Activated gamma-delta T cell (primary cell): ENCODE results near the gene PPFIA1.
"Not testable (repeated sequence)": the region's sequence is repeated elsewhere in the genome, so short reads cannot be mapped to it uniquely, and the experiment has no call there.

ENCODE experiments used
- DNase-seq: peaks from one replicate; lab custom pipeline; 2025; lab: John Stamatoyannopoulos, UW

The PPFIA1 gene

DNA sequence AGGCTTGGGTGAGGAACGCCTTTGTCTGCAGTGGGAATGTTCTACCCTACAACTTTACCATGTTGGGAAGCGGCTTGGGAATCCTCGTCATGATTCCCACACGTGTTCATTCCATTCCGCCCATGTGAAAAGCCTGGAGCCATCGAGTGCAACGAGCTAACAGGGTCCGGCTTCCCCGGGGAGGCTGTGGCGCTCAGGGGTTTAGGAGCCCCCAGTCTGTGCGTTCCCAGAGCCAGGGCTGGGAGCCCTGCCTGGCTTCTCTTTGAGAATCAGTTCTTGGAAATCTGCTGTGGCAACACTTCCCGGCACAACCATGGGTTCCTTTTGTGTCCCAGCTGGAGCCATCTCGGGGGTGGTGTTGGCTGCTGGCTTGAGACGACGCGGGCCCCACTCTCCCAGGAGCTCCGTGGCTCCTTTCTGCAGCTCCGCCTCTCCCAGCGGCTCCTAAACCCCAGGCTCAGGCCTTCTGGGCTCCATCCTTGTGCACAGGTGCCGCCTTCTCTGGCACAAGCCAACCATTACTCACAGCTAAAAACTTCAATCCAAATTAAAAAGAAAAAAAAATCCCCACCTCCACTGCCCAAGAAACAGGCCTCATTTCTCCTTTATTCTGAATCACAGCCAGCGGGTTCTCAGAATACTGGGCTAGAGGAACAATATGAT, 18.7 kb upstream of the PPFIA1 start:
- no peak for DNase-seq

DNA sequence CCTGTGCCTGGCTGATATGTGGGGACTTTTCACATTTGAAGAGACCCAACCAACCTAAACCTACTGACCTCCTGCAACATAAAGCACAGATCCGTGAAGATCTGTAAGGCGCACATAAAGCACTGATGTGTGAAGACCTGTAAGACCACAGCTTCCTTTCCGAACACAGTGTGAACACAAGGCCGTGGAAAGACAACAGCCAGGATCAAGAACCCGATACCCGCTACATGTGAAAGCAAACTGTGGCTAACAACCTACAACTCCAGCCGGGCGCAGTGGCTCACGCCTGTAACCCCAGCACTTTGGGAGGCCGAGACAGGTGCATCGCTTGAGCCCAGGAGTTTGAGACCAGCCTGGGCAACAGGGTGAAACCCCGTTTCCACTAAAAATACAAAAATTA, 17.6 kb upstream of the PPFIA1 start:
- DNase-seq = no peak

DNA sequence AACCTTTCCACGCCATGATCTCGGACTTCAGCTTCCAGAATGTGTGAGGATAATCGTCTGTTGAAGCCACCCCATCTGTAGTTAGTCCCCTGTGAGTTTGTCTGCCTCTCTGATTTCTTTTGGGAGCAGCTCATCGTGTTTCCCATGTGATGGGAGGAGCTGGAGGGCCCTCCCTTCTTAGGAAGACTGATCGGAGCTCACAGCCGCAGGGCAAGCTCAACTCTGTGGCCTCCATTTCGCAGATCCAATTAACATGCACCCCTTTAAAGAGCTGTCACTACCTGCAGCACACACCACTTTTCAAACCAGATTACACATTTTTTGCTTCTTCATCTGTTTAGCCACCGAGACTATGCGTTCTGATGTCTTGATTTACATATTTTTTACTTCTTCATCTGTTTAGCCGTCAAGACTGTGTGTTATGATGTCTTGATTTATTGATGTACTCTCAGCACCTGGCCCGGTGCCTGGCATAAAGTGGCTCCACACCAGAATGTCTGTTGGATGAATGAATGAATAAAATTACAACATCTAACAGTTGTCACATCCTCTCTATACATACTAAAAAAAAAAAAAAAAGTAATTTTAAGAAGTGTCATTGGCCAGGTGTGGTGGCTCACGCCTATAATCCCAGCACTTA, 14.9 kb upstream of the PPFIA1 start:
- DNase-seq = no peak

DNA sequence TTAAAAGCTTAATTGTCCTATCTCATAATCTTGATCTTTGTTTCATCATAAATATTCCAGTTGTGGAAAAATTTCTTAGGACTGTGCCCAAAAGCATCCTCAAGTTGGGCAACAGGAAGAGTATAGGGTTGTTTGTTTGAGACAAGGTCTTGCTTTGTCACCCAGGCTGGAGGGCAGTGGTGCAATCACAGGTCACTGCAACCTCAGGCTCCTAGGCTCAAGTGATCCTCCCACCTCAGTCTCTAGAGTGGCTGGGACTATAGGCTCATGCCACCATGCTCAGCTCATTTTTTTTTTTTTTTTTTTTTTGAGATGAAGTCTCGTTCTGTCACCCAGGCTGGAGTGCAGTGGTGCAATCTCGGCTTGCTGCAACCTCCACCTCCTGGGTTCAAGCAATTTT, 11.4 kb upstream of the PPFIA1 start:
- DNase-seq = not testable (repeated sequence)

DNA sequence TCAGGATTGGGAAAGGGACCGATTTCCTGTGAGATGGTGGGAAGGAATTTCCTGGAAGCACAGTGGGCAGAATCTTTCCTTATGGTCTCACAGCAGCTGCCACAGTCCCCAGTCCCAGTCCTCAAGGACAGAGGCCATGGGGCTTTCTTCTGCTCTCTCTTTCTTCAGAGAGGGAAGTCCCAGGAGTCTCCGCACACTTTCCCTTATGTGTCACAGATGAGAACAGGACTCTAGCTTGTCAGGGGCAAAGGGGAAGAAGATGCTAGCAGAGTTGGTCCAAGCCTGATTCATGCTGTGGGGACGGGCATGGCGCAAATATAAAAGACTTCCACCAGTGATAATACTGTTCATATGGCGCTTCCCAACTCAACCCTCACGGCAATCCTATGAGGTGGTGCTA, 7.5 kb upstream of the PPFIA1 start:
- no peak for DNase-seq

DNA sequence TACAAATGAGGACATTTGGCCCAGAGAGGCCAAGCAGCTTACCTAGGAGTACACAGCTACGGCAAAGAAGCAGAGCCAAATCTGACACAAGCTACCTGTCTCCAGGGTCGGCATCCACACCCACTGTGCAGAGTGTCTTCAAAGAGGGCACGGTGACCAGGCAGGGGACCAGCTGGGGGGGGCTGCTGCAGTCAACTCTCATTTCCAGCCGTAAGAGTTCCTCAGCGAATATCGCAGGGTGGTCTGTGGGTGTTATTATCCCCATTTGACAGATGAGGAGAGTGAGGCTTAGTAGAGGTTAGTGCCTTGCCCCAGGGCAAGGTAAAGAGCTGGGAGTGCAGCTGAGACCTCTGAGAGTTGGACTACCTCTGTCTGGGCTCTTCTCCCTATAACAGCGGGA, 7.1 kb upstream of the PPFIA1 start:
- DNase-seq = no peak

DNA sequence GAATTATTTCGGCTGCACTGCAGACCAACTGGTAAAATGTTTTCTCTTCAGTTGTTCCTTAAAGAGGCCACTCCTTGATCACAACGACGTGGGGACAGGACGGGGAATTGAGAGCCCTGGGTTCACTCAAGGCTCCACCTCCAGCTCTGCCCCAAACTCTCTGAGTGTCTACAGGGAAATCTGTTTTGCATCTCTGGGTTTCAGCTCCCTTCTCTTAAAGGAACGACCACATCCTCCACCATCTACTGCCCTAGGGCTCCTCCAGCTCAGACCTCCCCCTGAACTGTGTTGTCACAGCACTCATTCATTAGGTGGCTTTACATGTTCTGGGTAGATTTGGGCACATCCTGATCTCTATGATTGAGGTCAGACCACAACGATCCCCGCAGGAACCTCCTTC, 5.1 kb upstream of the PPFIA1 start:
- no peak for DNase-seq

DNA sequence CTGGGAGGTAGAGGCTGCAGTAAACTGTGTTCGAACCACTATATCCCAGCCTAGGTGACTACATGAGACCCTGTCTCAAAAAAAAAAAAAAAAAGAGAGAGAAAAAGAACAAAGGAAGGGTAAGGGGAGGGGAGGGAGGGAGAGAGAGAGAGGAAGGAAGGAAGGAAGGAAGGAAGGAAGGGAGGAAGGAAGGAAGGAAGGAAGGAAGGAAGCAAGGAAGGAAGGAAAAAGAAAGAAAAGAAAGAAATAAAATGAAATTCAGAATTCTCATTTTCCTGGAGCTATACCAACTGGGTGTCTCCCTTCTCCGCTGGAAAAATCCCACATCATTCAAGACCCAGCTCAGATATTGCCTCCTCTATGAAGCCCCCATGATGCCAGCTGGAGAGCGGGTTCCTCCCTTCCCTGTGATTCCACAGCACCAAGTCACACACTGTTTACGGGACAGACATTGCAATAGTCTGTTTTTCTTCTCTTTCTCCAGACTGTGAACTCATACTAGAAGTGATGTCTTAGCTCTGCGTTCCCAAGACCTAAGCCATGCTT, 3.0 kb upstream of the PPFIA1 start:
- no peak for DNase-seq

DNA sequence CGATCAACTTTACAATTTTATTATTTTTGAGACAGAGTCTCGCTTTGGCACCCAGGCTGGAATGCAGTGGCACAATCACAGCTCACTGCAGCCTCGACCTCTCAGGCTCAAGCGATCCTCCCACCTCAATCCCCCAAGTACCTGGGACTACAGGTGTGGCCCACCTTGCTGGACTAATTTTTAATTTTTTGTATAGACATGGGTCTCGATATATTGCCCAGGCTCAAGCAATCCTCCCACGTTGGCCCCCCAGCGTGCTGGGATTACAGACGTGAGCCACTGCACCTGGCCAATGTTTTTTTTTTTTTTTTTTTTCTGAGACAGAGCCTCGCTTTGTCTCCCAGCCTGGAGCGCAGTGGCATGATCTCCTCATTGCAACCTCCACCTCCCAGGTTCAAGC, 2.0 kb upstream of the PPFIA1 start:
- no peak for DNase-seq

DNA sequence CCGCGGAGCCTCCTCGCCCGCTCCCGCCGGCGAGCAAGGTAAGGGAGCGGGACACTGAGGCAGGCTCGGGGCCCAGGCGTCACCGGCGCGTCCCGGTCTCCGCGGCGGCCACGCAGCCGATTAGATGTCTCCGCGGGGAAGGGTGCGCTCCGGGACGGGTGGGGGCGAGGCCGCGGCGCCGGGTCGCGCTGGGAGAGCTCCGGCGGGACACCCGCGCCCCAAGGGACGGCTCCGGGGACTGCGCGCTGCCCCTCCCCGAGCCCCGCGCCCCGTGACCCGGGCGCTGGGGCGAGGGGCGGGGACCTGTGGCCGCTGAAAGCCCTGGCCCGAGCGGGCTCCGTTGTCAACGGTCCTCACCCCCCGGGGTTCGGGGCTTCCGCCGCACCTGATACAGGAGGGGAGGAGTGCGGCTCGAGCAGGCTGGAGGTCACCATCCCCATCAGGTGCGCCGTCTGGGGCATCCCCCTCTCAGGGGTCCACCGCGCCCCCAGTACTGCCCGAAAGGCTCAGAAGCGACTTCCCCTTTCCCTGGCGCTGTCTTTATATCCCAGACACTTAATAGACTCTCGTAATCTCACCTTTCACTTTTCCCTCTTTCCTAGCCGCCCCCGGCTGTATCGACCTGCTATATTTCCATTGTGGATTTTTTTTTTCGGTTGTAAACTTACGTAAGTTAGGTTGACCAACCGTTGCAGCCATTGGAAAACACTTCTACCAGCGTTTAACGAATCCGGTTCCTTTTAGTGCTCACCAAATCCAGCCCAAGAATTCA, 573 bp downstream of the PPFIA1 start:
- peak; percentile 44 for DNase-seq

DNA sequence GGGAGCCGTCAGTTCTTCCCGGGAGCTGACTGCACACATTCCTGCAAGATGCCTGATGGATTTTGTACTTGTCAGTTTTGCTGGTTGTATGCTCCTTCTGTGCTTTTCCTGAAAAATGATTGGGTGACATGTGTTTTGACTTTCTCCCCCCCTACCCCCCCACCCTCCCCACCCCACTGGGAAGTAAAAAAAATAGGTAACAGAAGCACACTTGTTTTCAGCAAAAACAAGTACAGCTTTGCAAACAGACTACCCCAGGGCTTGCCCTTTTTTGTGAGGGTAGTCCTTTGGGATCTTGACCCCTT, 1.1 kb downstream of the PPFIA1 start:
- no peak for DNase-seq

DNA sequence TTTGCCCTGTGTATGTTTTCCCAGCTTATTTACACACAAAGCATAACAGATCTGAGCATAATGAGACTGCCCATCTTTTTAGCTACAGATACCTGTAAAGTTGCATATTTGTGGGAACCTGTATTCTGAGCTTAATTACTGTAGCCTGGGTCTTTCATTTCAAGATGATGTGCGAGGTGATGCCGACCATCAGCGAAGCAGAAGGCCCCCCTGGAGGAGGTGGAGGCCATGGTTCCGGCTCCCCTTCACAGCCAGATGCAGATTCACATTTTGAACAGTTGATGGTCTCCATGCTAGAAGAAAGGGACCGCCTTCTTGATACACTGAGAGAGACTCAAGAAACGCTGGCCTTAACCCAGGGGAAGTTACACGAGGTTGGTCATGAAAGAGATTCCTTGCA, 1.5 kb downstream of the PPFIA1 start:
- DNase-seq = no peak

DNA sequence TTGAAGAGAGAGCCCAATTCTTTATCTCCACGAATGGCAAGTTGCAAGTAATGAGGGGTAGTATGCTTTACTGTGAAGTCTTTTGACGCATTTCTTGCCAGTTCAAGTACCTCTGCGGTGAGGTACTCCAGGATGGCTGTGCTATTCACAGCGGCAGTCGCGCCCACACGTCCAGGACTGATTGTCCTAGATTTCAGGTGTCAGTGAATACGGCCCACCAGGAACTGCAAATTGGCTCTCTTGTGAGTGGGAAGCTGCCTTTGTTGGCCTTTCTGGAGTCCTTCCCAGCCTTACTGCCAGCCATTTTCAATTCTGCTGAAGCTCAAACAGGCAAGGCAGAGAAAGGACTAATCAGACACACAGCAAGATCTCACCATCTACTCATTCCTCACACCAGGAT, 8.5 kb downstream of the PPFIA1 start:
- no peak for DNase-seq

DNA sequence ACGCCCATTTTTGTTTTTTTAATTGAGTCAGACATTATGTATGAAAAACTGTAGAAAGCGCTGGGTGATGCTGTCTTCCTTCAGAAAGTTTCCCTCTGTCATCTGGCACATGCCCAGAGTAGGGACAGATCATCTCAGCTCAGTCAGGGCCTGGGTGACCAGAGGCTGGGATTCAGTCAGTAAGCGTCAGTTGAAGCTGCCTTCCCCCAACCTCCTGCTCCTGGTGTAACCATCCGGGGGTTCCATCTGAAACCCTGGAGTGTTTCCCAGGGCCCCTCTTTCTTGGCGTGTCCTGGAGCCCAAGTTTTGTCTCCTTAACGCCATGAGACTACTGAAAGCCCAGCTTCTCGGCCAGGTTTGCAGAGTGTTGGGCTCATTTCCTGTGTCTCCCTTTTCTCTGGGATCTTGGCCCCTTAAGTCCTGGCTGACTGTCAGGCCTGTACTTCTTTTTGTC, 10.7 kb downstream of the PPFIA1 start:
- no peak for DNase-seq

DNA sequence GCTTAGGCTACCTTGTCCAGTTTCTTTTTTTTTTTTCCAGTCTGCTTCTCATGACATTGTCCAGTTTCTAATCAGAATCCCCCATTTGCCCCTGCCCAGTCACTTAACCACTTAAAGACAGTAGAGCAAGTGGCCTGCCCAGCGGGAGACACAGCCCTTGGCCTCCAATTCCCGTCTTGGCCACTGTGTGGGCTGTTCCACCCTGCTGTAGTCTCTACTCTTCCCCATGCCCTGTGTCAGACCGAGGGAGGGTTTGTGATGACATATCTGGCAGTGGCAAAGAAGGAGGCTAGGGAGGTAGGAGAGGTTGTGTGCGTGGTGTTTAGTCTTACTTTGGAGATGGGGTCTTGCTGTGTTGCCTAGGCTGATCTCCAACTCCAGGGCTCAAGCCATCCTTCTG, 11.5 kb downstream of the PPFIA1 start:
- no peak for DNase-seq

DNA sequence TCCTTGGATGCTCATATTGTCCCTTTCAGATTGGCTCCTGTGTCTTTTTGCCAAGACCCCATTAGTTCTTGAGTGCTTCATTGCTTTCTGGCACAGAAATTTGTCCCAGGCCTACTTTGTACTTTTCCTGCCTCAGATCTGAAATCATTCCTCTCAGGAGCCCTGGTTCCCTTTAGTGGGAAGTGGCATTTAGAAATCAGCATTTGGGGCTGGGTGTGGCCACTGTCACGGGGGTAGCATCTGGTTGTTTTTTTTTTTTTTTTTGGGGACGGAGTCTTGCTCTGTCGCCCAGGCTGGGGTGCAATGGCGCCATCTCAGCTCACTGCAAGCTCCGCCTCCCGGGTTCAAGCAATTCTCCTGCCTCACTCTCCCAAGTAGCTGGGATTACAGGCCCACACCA, 18.2 kb downstream of the PPFIA1 start:
- no peak for DNase-seq

DNA sequence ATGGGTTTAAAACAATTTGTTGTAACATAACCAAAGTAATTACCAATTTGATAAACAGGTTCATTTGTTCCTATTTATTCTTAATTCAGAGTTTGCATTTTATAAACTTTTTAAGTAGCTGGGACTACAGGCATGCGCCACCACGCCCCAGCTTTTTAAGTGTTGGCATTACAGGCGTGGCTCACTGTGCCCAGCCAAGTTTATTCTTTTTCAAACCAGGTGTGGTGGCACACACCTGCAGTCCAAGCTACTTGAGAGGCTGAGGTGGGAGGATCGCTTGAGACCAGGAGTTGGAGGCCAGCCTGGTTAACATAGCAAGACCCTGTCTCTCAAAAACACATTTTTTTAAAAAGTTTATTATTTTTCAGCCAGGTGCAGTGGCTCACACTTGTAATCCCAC, 19.1 kb downstream of the PPFIA1 start:
- DNase-seq = no peak

DNA sequence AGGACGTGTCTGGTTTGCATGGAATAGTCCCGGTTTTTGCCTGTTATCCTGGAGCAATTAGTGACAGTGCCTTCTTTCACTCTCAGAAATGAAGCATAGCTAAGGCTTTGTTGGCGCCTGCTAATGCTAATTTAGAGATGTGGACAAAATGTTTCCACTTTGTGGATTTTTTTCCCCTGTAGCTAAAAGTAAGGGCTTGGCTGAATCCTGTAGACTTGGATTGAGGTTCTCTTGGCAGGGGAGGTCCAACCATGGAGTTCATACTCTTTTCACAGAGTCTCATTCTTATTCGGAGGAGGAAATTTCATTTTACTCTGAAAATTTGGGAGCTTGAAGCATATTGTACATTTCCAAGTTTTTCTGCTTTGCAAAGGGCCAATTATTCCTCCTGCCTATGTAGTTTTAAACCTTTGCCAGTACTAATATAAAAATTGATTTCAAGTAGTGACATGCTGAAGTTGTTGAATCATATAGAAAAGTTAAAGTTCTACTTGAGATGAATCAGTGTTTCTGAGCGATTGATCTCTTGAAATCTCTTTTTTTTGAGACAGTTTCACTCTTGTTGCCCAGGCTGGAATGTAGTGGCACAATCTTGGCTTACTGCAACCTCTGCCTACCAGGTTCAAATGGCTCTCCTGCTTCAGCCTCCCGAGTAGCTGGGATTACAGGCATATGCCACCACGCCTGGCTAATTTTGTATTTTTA, 20.0 kb downstream of the PPFIA1 start:
- DNase-seq = no peak

DNA sequence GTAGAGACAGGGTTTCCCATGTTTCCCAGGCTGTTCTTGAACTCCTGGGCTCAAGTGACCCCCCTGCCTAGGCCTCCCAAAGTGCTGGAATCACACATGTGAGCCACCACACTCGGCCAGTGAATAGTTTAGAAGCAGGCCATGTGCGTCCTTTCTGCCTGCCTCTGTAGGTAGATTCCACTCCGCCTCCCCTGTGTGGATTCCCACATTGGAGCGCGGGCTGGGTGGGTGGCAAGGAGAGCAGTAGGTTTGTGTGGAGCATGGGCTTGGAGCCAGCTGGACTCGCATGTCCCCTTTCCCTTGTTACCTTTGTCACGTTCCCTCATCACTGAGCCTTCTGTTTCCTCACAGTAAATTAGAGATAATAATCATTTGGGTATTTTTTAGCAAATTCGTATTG, 21.7 kb downstream of the PPFIA1 start:
- no peak for DNase-seq

DNA sequence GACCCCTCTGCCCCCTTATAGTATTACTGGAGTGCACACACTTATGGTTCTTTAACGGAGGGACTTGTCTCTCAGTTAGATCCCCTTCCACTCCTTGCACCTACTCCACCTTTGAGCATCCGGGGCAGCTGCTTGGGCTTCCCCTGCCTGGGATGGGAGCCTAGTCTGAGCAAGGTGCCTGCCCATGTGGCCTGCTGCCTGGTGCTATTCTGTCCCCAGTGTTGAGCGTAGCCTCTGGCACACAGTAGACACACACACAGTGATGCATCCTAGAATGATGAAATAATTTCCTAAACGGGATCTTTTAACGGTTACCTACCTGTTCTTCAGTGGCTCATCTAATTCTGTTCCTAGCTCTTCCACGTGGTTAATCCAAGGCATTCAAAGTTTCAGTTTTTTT, 22.4 kb downstream of the PPFIA1 start:
- DNase-seq = no peak

DNA sequence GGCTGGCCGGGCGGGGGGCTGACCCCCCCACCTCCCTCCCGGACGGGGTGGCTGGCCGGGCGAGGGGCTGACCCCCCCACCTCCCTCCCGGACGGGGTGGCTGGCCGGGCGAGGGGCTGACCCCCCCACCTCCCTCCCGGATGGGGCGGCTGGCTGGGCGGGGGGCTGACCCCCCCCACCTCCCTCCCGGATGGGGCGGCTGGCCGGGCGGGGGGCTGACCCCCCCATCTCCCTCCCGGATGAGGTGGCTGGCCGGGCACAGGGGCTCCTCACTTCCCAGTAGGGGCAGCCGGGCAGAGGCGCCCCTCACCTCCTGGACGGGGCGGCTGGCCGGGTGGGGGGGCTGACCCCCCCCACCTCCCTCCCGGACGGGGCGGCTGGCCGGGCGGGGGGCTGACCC, 24.7 kb downstream of the PPFIA1 start:
- not testable (repeated sequence) for DNase-seq

DNA sequence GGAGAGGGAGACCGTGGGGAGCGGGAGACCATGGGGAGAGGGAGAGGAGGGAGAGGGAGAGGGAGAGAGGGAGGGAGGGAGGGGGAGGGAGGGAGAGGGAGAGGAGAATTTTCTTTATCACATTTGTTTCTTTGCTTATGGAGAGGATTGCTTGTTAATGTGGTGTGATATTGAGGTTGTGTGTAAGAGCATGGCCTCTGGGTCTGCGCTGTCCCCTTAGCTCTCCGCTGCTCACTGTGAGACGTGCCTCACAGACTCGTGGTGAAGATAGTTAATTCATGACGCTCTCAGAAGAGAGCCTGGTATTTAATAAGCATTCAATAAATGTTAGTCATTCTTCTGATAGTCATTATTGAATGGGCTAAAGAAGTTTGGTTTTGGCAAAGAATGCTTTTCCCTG, 26.2 kb downstream of the PPFIA1 start:
- no peak for DNase-seq

DNA sequence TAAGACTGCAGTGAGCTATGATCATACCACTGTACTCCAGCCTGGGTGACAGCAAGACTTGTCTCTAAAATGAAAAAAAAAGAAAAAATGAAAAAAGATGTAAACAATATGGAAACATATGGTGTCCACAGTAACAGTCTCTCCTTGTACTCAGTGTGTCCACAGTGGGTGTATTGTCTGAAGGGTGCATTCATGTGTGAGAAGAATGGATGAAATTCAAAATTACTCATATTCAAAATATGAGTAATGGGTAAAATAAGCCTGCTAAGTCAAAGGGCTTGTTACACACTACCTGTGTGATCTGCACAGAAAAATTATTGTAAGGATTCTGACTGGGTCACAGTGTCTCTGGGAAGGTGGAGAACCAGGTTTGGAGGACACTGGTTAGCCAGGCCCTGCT, 26.9 kb downstream of the PPFIA1 start:
- no peak for DNase-seq
